GM23338 (cell line): ENCODE results near the gene DOCK2. TPM values are rescaled to one million over a fixed set of nuclear protein-coding genes. Genes with fewer than 3 reads are reported as not detected.

Source experiments
- ATAC-seq: fragments of 200-7000 bp; cut with Tn5 transposase; 3 replicates; pipeline ENCODE4 v1.9.1; 2020
- DNase-seq: peaks from one replicate; pipeline ENCODE4 v3.0.0-alpha.2; 2015; ENCODE audit warnings: low spot score
- H2AFZ ChIP-seq: fragments of 200-600 bp; sonication (generic); 2 replicates; pipeline ENCODE4 v1.8.0; 2016; ENCODE audit warnings: antibody characterized with exemption, mild to moderate bottlenecking, moderate library complexity
- H3F3A ChIP-seq: fragments of 200-600 bp; sonication (generic); replicated peaks from 2 replicates; pipeline ENCODE4 v1.8.0; 2017; ENCODE audit warnings: antibody characterized with exemption, mixed run types, low read depth
- H3K27ac ChIP-seq: fragments of 200-600 bp; sonication (generic); 2 replicates; pipeline ENCODE4 v1.6.1; 2016; ENCODE audit warnings: low read depth
- H3K27me3 ChIP-seq: fragments of 200-600 bp; sonication (generic); 2 replicates; pipeline ENCODE4 v1.8.0; 2016; ENCODE audit warnings: mild to moderate bottlenecking, mixed run types, moderate library complexity; ENCODE audit not compliant: insufficient read depth
- H3K36me3 ChIP-seq: fragments of 200-600 bp; sonication (generic); 2 replicates; pipeline ENCODE4 v1.8.0; 2016; ENCODE audit warnings: mild to moderate bottlenecking; ENCODE audit not compliant: insufficient read depth
- H3K4me1 ChIP-seq: fragments of 200-600 bp; sonication (generic); 2 replicates; pipeline ENCODE4 v1.8.0; 2016; ENCODE audit warnings: mild to moderate bottlenecking, moderate library complexity; ENCODE audit not compliant: insufficient read depth
- H3K4me2 ChIP-seq: fragments of 200-600 bp; sonication (generic); 2 replicates; pipeline ENCODE4 v1.7.1; 2017; ENCODE audit warnings: mixed run types
- H3K4me3 ChIP-seq: fragments of 200-600 bp; sonication (generic); 2 replicates; pipeline ENCODE4 v1.6.1; 2016; ENCODE audit warnings: mixed run types
- H3K79me2 ChIP-seq: fragments of 200-600 bp; sonication (generic); replicated peaks from 2 replicates; pipeline ENCODE4 v1.8.0; 2017; ENCODE audit warnings: mild to moderate bottlenecking; ENCODE audit not compliant: insufficient read depth
- H3K9me2 ChIP-seq: fragments of 200-600 bp; sonication (generic); 2 replicates; pipeline ENCODE4 v1.8.0; 2017; ENCODE audit not compliant: insufficient read depth
- H4K20me1 ChIP-seq: fragments of 200-600 bp; sonication (generic); replicated peaks from 2 replicates; pipeline ENCODE4 v1.8.0; 2017; ENCODE audit warnings: mild to moderate bottlenecking; ENCODE audit not compliant: insufficient read depth
- H3K27ac Mint-ChIP-seq: 2 replicates; pipeline ENCODE4 v1.8.0; 2020; ENCODE audit warnings: inconsistent platforms, mild to moderate bottlenecking, moderate library complexity, mixed read lengths
- H3K27me3 Mint-ChIP-seq: 3 replicates; pipeline ENCODE4 v1.8.0; 2022; ENCODE audit warnings: low read depth, mild to moderate bottlenecking, moderate library complexity, mixed read lengths, inconsistent platforms; ENCODE audit not compliant: insufficient read depth, poor library complexity
- H3K36me3 Mint-ChIP-seq: 3 replicates; pipeline ENCODE4 v1.8.0; 2021; ENCODE audit warnings: low read depth, mild to moderate bottlenecking, inconsistent platforms, moderate library complexity, mixed read lengths
- H3K4me1 Mint-ChIP-seq: 3 replicates; pipeline ENCODE4 v1.8.0; 2020; ENCODE audit warnings: mild to moderate bottlenecking, inconsistent platforms, mixed read lengths
- H3K4me3 Mint-ChIP-seq: 3 replicates; pipeline ENCODE4 v1.8.0; 2021; ENCODE audit warnings: moderate library complexity, mild to moderate bottlenecking, inconsistent platforms, mixed read lengths
- H3K9me3 Mint-ChIP-seq: 3 replicates; pipeline ENCODE4 v1.8.0; 2020; ENCODE audit warnings: moderate library complexity, mild to moderate bottlenecking, inconsistent platforms, mixed read lengths
- CREB1 ChIP-seq: fragments of 250-450 bp; sonication (Bioruptor Pico); IDR thresholded peaks from 2 replicates; pipeline ENCODE4 v1.5.0; 2020; ENCODE audit warnings: low read depth, mild to moderate bottlenecking, moderate library complexity
- CTCF ChIP-seq, 2 experiments: fragments of 200-600 bp in 1 of 2; sonication (generic) in 1 of 2; conservative IDR thresholded peaks; 2 replicates each; pipeline versions ENCODE4 v1.5.1 to v1.6.1; 2016 to 2017; ENCODE audit warnings: antibody characterized with exemption in 2 of 2, low read depth in 2 of 2, mild to moderate bottlenecking in 2 of 2, moderate library complexity in 1 of 2
- EZH2 ChIP-seq: fragments of 200-600 bp; sonication (generic); IDR thresholded peaks from one replicate; pipeline ENCODE4 v1.8.0; 2017; ENCODE audit warnings: antibody characterized with exemption, mild to moderate bottlenecking, low read depth; ENCODE audit not compliant: unreplicated experiment
- EZH2phosphoT487 ChIP-seq: fragments of 200-600 bp; sonication (generic); IDR thresholded peaks from one replicate; pipeline ENCODE4 v1.8.1; 2018; ENCODE audit warnings: antibody characterized with exemption; ENCODE audit not compliant: unreplicated experiment
- JUNB ChIP-seq: IDR thresholded peaks from one replicate; pipeline ENCODE4 v1.6.1; 2016; ENCODE audit warnings: antibody characterized with exemption; ENCODE audit not compliant: unreplicated experiment
- NANOG ChIP-seq: IDR thresholded peaks from 2 replicates; pipeline ENCODE4 v1.6.1; 2016; ENCODE audit warnings: antibody characterized with exemption, borderline replicate concordance
- POLR2AphosphoS5 ChIP-seq: IDR thresholded peaks from 2 replicates; pipeline ENCODE4 v1.6.1; 2016; ENCODE audit warnings: antibody characterized with exemption, low read depth
- REST ChIP-seq: IDR thresholded peaks from one replicate; pipeline ENCODE4 v1.6.1; 2018; ENCODE audit warnings: antibody characterized with exemption; ENCODE audit not compliant: unreplicated experiment
- STAT1 ChIP-seq: IDR thresholded peaks from one replicate; pipeline ENCODE4 v1.6.1; 2016; ENCODE audit warnings: antibody characterized with exemption; ENCODE audit not compliant: unreplicated experiment
- ZNF114 ChIP-seq: fragments of 250-450 bp; sonication (Bioruptor Pico); IDR thresholded peaks from 2 replicates; pipeline ENCODE4 v1.5.0; 2020; ENCODE audit warnings: mild to moderate bottlenecking, moderate library complexity
- ZNF462 ChIP-seq: fragments of 250-450 bp; sonication (Bioruptor Pico); IDR thresholded peaks from 2 replicates; pipeline ENCODE4 v1.5.0; 2020; ENCODE audit warnings: mild to moderate bottlenecking, moderate library complexity
- polyA plus RNA-seq: library from polyadenylated mRNA; unstranded; fragments of >200 nt; fragmentation: Nextera tagmentation; extraction: Ambion mirVana; gene quantifications from 2 replicates; pipeline ENCODE4 v1.2.1, GENCODE V29; 2016
- total RNA-seq: library from RNA; depleted of rRNA; stranded (reverse); fragments of >200 nt; shearing (Covaris generic); gene quantifications from 2 replicates; pipeline ENCODE4 v1.2.3, GENCODE V29; 2014

Gene DOCK2
- total and polyA plus RNA-seq, 2 experiments from 2014 or later = 3.7 to 9.4 TPM

- H4K20me1 ChIP-seq = no peaks in the 10 kb centered on the region
- peaks cover 14% of the 10 kb centered on the region for H3K27me3 Mint-ChIP-seq
- no peak overlapping the region for H3K27ac ChIP-seq
- H3K9me3 Mint-ChIP-seq = peaks cover 6% of the 10 kb centered on the region; the same call in 2 of the 3 replicates
- H3K36me3 ChIP-seq = no peaks in the 10 kb centered on the region
- no peaks in the 10 kb centered on the region; the same call in 1 of the 2 replicates for H3K4me1 ChIP-seq
- no peaks in the 10 kb centered on the region; the same call in 2 of the 3 replicates for H3K36me3 Mint-ChIP-seq
- H2AFZ ChIP-seq = no peak overlapping the region
- H3K9me2 ChIP-seq = no peaks in the 10 kb centered on the region
- H3K27me3 ChIP-seq = peaks cover 16% of the 10 kb centered on the region
- no peak overlapping the region for H3K27ac Mint-ChIP-seq
- no peak overlapping the region for H3K4me3 Mint-ChIP-seq
- no peaks in the 10 kb centered on the region for H3K79me2 ChIP-seq
- no peaks in the 10 kb centered on the region for H3F3A ChIP-seq
- no peak for ATAC-seq
- no peak for TF ChIP-seq ZNF114 (CRISPR knock-in tag)
- no peak for TF ChIP-seq EZH2phosphoT487
- no peak for TF ChIP-seq CTCF (conservative IDR thresholded peaks at IDR 0.05; ENCODE audit: low read depth in 2 of 2)
- TF ChIP-seq REST = no peak
- no peak for TF ChIP-seq NANOG
- no peak for TF ChIP-seq POLR2AphosphoS5
- TF ChIP-seq ZNF462 = no peak
- no peak for TF ChIP-seq JUNB
- TF ChIP-seq CREB1 (CRISPR knock-in tag) = no peak
- no peak for TF ChIP-seq EZH2
- no peak for TF ChIP-seq STAT1
- DNase-seq = no peak
- H3K4me2 ChIP-seq = no peak overlapping the region
- peaks cover 3% of the 10 kb centered on the region; the same call in 1 of the 3 replicates for H3K4me1 Mint-ChIP-seq
- no peak overlapping the region for H3K4me3 ChIP-seq
Measured at GRCh38 chr5:169632946-169633345, 4.1 kb upstream of the DOCK2 start.
